ENCODE measurements around the gene SPSB1.

SPSB1 gene

GRCh38 chr1:9374748-9375341 is 82.2 kb downstream of the SPSB1 start:
- no peak overlapping the region for H3K4me2 ChIP-seq (ENCODE audit: low read depth, low read length)
- no peaks in the 10 kb centered on the region for H3F3A ChIP-seq (ENCODE audit: insufficient read depth, low read length)
- TF ChIP-seq, protein P1, sequence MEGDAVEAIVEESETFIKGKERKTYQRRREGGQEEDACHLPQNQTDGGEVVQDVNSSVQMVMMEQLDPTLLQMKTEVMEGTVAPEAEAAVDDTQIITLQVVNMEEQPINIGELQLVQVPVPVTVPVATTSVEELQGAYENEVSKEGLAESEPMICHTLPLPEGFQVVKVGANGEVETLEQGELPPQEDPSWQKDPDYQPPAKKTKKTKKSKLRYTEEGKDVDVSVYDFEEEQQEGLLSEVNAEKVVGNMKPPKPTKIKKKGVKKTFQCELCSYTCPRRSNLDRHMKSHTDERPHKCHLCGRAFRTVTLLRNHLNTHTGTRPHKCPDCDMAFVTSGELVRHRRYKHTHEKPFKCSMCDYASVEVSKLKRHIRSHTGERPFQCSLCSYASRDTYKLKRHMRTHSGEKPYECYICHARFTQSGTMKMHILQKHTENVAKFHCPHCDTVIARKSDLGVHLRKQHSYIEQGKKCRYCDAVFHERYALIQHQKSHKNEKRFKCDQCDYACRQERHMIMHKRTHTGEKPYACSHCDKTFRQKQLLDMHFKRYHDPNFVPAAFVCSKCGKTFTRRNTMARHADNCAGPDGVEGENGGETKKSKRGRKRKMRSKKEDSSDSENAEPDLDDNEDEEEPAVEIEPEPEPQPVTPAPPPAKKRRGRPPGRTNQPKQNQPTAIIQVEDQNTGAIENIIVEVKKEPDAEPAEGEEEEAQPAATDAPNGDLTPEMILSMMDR (IDR thresholded peaks at IDR 0.05; ENCODE audit: low read length) = no peak
- no peak for TF ChIP-seq EZH2phosphoT487 (IDR thresholded peaks at IDR 0.05; ENCODE audit: low read length)
- no peak for TF ChIP-seq EZH2 (optimal IDR thresholded peaks at IDR 0.05; ENCODE audit: low read depth, low read length)

DNA sequence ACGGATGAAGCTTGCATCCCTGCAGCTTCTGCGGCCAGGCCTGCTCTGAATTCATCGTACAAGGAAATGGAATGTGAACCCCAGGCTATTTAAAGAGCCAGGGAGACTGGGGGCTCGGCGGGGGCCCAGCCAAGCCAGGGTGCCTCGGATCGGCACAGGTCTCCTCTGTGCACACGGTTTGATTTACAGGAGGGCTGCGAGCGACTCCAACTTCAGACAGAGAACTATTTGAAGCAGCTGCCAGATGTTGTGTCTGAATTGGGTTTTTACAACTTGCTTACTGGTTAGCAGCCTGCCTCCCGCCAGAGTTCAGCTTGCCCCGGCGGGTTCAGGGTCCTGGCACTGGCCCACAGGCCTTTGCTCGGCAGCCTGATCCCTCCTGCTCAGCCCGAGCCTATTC is 83.2 kb downstream of the SPSB1 start:
- H3K27ac ChIP-seq (ENCODE audit: low read length) = no peak overlapping the region
- H2AFZ ChIP-seq (ENCODE audit: low read length) = no peak overlapping the region

More at GRCh38 chr1:9374748-9375341, 82.2 kb downstream of the SPSB1 start:
- no peaks in the 10 kb centered on the region for H4K20me1 ChIP-seq (ENCODE audit: insufficient read depth, low read length)
- no peaks in the 10 kb centered on the region for H3K9me2 ChIP-seq (replicated peaks; ENCODE audit: insufficient read depth, low read length)
- no peak overlapping the region for H3K27ac ChIP-seq (ENCODE audit: low read length)
- no peak overlapping the region for H3K4me3 ChIP-seq (ENCODE audit: low read length)
- no peaks in the 10 kb centered on the region for H3K36me3 ChIP-seq (replicated peaks; ENCODE audit: insufficient read depth, low read length)
- H3K79me2 ChIP-seq (ENCODE audit: low read length) = no peaks in the 10 kb centered on the region
- H3K9ac ChIP-seq (ENCODE audit: low read length) = no peak overlapping the region
- no peaks in the 10 kb centered on the region for H3K4me1 ChIP-seq (ENCODE audit: low read length)
- peaks cover 5% of the 10 kb centered on the region; the same call in 1 of the 2 replicates for H3K27me3 ChIP-seq (replicated peaks; ENCODE audit: insufficient read depth, low read length)
- no peaks in the 10 kb centered on the region for H3K9me3 ChIP-seq (replicated peaks; ENCODE audit: insufficient read depth, low read length)
- no peak for DNase-seq
- no peak overlapping the region for H2AFZ ChIP-seq (ENCODE audit: low read length)

GRCh38 chr1:9376430-9376829 is 83.7 kb downstream of the SPSB1 start:
- Histone ChIP-seq H4K20me1 (ENCODE audit: insufficient read depth, low read length) (no peaks in the 10 kb centered on the region), H3K36me3 (replicated peaks; ENCODE audit: insufficient read depth, low read length) (no peaks in the 10 kb centered on the region), H3K9me2 (replicated peaks; ENCODE audit: insufficient read depth, low read length) (no peaks in the 10 kb centered on the region), H3K27ac (ENCODE audit: low read length) (no peak overlapping the region), H2AFZ (ENCODE audit: low read length) (no peak overlapping the region), H3K4me2 (ENCODE audit: low read depth, low read length) (no peak overlapping the region), H3K9me3 (replicated peaks; ENCODE audit: insufficient read depth, low read length) (no peaks in the 10 kb centered on the region), H3K79me2 (ENCODE audit: low read length) (no peaks in the 10 kb centered on the region), H3K9ac (ENCODE audit: low read length) (no peak overlapping the region), H3K4me3 (ENCODE audit: low read length) (no peak overlapping the region), H3F3A (ENCODE audit: insufficient read depth, low read length) (no peaks in the 10 kb centered on the region), H3K27me3 (replicated peaks; ENCODE audit: insufficient read depth, low read length) (peaks cover 5% of the 10 kb centered on the region; the same call in 1 of the 2 replicates), H3K4me1 (ENCODE audit: low read length) (no peaks in the 10 kb centered on the region)
- TF ChIP-seq EZH2 (optimal IDR thresholded peaks at IDR 0.05; ENCODE audit: low read depth, low read length) = no peak
- TF ChIP-seq EZH2phosphoT487 (IDR thresholded peaks at IDR 0.05; ENCODE audit: low read length) = no peak
- no peak for DNase-seq

More for the DNA sequence above, 83.2 kb downstream of the SPSB1 start:
- H3K4me1 ChIP-seq (ENCODE audit: low read length) = no peaks in the 10 kb centered on the region
- no peak overlapping the region for H3K9ac ChIP-seq (ENCODE audit: low read length)
- H3K36me3 ChIP-seq (replicated peaks; ENCODE audit: insufficient read depth, low read length) = no peaks in the 10 kb centered on the region
- no peak overlapping the region for H3K4me3 ChIP-seq (ENCODE audit: low read length)
- H4K20me1 ChIP-seq (ENCODE audit: insufficient read depth, low read length) = no peaks in the 10 kb centered on the region
- H3K9me3 ChIP-seq (replicated peaks; ENCODE audit: insufficient read depth, low read length) = no peaks in the 10 kb centered on the region
- no peaks in the 10 kb centered on the region for H3F3A ChIP-seq (ENCODE audit: insufficient read depth, low read length)
- no peak for DNase-seq
- H3K27me3 ChIP-seq (replicated peaks; ENCODE audit: insufficient read depth, low read length) = peaks cover 5% of the 10 kb centered on the region; the same call in 1 of the 2 replicates
- no peaks in the 10 kb centered on the region for H3K9me2 ChIP-seq (replicated peaks; ENCODE audit: insufficient read depth, low read length)
- TF ChIP-seq EZH2 (optimal IDR thresholded peaks at IDR 0.05; ENCODE audit: low read depth, low read length) = no peak
- TF ChIP-seq, protein P1 (IDR thresholded peaks at IDR 0.05; ENCODE audit: low read length) = no peak
- TF ChIP-seq EZH2phosphoT487 (IDR thresholded peaks at IDR 0.05; ENCODE audit: low read length) = no peak
- H3K79me2 ChIP-seq (ENCODE audit: low read length) = no peaks in the 10 kb centered on the region
- no peak overlapping the region for H3K4me2 ChIP-seq (ENCODE audit: low read depth, low read length)

DNA sequence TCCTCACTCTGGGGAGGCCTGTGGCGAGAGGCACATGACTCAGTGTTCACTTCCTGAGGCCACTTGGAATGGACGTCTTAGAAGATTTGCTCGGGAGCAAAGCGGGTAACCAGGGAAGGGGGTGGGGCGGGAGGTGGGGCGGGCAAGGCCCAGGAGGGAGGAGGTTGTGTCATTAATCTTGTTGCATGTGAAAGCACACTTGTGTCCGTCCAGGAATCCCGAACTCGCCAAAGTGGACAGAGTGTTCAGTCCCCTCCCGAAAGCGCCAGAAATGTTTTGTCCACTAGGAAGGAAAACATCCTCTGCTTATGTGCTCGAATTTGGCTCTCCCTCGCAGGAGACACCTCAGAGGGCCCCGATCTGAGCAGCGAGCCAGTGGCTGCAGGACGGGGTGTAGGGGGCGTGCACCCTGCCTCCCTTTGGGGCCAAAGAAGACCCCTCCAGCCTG is 84.2 kb downstream of the SPSB1 start:
- H3K9ac ChIP-seq (ENCODE audit: low read length) = no peak overlapping the region
- H3K27ac ChIP-seq (ENCODE audit: low read length) = no peak overlapping the region
- H3K9me3 ChIP-seq (replicated peaks; ENCODE audit: insufficient read depth, low read length) = no peaks in the 10 kb centered on the region
- no peaks in the 10 kb centered on the region for H3K4me1 ChIP-seq (ENCODE audit: low read length)
- H3K79me2 ChIP-seq (ENCODE audit: low read length) = no peaks in the 10 kb centered on the region
- H3K4me3 ChIP-seq (ENCODE audit: low read length) = no peak overlapping the region
- H3K9me2 ChIP-seq (replicated peaks; ENCODE audit: insufficient read depth, low read length) = no peaks in the 10 kb centered on the region
- no peaks in the 10 kb centered on the region for H4K20me1 ChIP-seq (ENCODE audit: insufficient read depth, low read length)
- no peak for TF ChIP-seq EZH2phosphoT487 (IDR thresholded peaks at IDR 0.05; ENCODE audit: low read length)
- no peaks in the 10 kb centered on the region for H3K36me3 ChIP-seq (replicated peaks; ENCODE audit: insufficient read depth, low read length)
- H2AFZ ChIP-seq (ENCODE audit: low read length) = no peak overlapping the region
- DNase-seq = no peak
- H3K4me2 ChIP-seq (ENCODE audit: low read depth, low read length) = no peak overlapping the region
- H3F3A ChIP-seq (ENCODE audit: insufficient read depth, low read length) = no peaks in the 10 kb centered on the region
- peaks cover 6% of the 10 kb centered on the region; the same call in 1 of the 2 replicates for H3K27me3 ChIP-seq (replicated peaks; ENCODE audit: insufficient read depth, low read length)
